Measurements from ENCODE around the gene GRIN2B. TPM values are rescaled to one million over a fixed set of nuclear protein-coding genes. Genes with fewer than 3 reads are reported as not detected.

The GRIN2B gene
- total and polyA plus RNA-seq, 2 of the 13 experiments (the other 11 are each of a cell fraction or from before 2014, with no cell fraction given) = 0.05 to 0.13 TPM

DNA sequence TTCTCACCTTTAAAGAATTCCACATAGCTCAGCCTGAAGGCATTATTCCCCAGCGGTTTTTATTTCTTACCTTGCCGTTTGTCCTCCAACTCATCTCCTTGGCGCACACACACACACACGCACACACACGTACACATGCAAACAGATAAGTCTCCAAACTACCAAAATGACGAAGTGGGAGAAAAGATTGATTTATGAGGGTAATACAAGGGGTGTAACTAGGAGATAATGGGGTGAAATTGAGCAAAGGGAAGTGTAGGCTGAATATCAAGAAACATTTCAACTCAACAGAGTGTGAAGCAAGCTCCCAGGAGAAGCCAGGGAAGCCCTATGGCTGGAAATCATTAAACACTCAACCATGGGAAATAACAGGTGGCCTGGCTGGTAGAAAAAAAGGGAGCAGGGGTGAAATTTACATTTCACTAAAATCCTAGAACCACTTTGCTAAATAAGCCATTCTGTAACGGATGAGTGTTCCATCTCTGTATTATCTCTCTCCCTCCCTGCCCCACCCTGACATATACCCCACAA lies 41.0 kb downstream of the GRIN2B start:
- no peak overlapping the region for H3K4me2 ChIP-seq (ENCODE audit: low read depth, low read length)
- ChIA-PET CTCF (ENCODE audit: low intra/inter-chr PET ratio, low total read pairs) (interaction anchor here (2.4 kb wide), 1 partner anchor 76 kb away, joined by 28 read pairs; no protein-coding TSS in a partner anchor), POLR2A (no interaction called here)
- H3K27ac ChIP-seq (ENCODE audit: extremely low read length, insufficient read depth, low read length) = no peak overlapping the region
- no peak overlapping the region for H3K4me3 ChIP-seq (replicated peaks in 1 of 3; ENCODE audit: insufficient read depth in 1 of 3, low read depth in 2 of 3, low read length in 3 of 3)
- H2AFZ ChIP-seq (ENCODE audit: low read length) = no peak overlapping the region
- intact Hi-C loops (cut with micrococcal nuclease; ENCODE audit: unreplicated experiment) (loop anchor here (5.0 kb wide), 1 partner anchor 683 kb away; no protein-coding TSS in a partner anchor), in situ Hi-C loops (cut with HindIII; ENCODE audit: extremely low pct_ligation_motif_present, low pct_unique_long_range_greater_than_20kb) (loop anchor here (5.0 to 25.0 kb wide), 2 partner anchors 73 to 203 kb away; no protein-coding TSS in a partner anchor)
- no peak for FAIRE-seq
- H3K9me3 ChIP-seq (ENCODE audit: low read length) = no peaks in the 10 kb centered on the region
- no peaks in the 10 kb centered on the region for H4K20me1 ChIP-seq (ENCODE audit: insufficient read depth, low read length)
- H3K27me3 ChIP-seq (ENCODE audit: control insufficient read depth in 1 of 2, insufficient read depth in 2 of 2, low read length in 2 of 2) = no peaks in the 10 kb centered on the region; a peak in 1 of 5 replicates
- no peak overlapping the region for H3K9ac ChIP-seq (ENCODE audit: insufficient read depth, low read depth, low read length)
- ATAC-seq = no peak
- H3K4me1 ChIP-seq (ENCODE audit: insufficient read depth, low read length) = peaks cover 10% of the 10 kb centered on the region
- DNase-seq (ENCODE audit: low spot score) = no peak
- H3K79me2 ChIP-seq (ENCODE audit: insufficient read depth, low read length) = no peaks in the 10 kb centered on the region
- TF ChIP-seq ZNF10 (CRISPR knock-in tag; IDR thresholded peaks at IDR 0.05; ENCODE audit: borderline replicate concordance, low read depth) (no peak), ZBTB7B (CRISPR knock-in tag; IDR thresholded peaks at IDR 0.05) (no peak), ZNF335 (CRISPR knock-in tag; IDR thresholded peaks at IDR 0.05) (no peak), FOSL2 (CRISPR knock-in tag; IDR thresholded peaks at IDR 0.05) (no peak), SAFB2 (CRISPR knock-in tag; IDR thresholded peaks at IDR 0.05; ENCODE audit: borderline replicate concordance, low read depth) (no peak), ZNF224 (CRISPR knock-in tag; IDR thresholded peaks at IDR 0.05) (no peak), CREM (IDR thresholded peaks at IDR 0.05) (no peak), CREM (CRISPR knock-in tag; IDR thresholded peaks at IDR 0.05) (no peak), TBX2 (CRISPR knock-in tag; IDR thresholded peaks at IDR 0.05; ENCODE audit: borderline replicate concordance) (no peak), TAF15 (IDR thresholded peaks at IDR 0.05; ENCODE audit: low read depth, low read length, poor library complexity, severe bottlenecking) (no peak)
- TF ChIP-seq, protein P1, sequence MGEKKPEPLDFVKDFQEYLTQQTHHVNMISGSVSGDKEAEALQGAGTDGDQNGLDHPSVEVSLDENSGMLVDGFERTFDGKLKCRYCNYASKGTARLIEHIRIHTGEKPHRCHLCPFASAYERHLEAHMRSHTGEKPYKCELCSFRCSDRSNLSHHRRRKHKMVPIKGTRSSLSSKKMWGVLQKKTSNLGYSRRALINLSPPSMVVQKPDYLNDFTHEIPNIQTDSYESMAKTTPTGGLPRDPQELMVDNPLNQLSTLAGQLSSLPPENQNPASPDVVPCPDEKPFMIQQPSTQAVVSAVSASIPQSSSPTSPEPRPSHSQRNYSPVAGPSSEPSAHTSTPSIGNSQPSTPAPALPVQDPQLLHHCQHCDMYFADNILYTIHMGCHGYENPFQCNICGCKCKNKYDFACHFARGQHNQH (CRISPR knock-in tag; IDR thresholded peaks at IDR 0.05) = no peak
- BruUV-seq (replicated peaks) = no TSS peak
- H3K36me3 ChIP-seq (replicated peaks in 1 of 2; ENCODE audit: control insufficient read depth in 1 of 2, insufficient read depth in 2 of 2, low read length in 2 of 2) = no peaks in the 10 kb centered on the region
- WGBS (ENCODE audit: low lambda C conversion rate) = 47% methylated on average over 7 of the region's 7 CpGs

Measured in HepG2 (cell line).